ENCODE measurements around the gene ADTRP.

ADTRP gene

GRCh38 chr6:11754625-11755271 is 23.9 kb downstream of the ADTRP start:
- DNase-seq: no peak

DNA sequence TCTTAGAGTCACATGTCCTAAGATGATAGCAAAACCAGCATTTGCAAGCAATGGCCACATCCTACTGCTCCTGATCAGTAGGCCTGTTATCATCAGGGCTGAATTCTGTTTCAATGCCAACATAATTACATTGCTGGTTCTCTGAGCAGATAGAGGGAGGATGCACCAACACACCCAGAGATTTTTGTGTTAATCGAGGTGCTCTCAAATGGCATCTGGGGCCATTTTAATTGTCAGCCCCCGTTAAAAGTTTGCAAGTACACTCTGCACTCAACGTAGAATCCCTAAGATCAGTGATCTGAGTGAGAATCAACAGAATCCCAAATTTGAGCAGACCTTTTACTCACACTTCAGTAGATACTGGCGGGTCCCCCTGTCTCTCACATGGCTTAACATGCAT is 24.8 kb downstream of the ADTRP start:
- DNase-seq: no peak

GRCh38 chr6:11752360-11752759 is 26.2 kb downstream of the ADTRP start:
- DNase-seq: no peak

DNA sequence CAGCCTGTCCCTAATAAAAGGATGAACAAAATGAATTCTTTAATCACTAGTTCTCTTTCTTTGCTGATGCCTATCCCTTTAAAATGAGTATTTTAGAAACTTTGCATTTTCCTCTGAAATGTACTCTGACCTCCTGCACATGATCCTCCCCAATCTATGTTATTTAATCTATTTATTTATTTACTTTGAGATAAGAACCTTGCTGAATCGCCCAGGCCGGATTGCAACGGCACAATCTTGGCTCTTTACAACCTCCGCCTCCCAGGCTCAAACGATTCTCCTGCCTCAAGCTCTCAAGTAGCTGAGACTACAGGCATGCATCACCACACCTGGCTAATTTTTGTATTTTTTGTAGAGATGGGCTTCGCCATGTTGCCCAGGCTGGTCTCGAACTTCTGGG is 27.9 kb downstream of the ADTRP start:
- no peak for DNase-seq

- DNase-seq: peak; percentile 67 to 68
These were observed 29.9 kb downstream of the ADTRP start for GRCh38 chr6:11748591-11749210.

GRCh38 chr6:11747021-11747420 is 31.6 kb downstream of the ADTRP start:
- DNase-seq: no peak

GRCh38 chr6:11744753-11745152 is 33.9 kb downstream of the ADTRP start:
- peak; percentile 78 to 98 for DNase-seq

DNA sequence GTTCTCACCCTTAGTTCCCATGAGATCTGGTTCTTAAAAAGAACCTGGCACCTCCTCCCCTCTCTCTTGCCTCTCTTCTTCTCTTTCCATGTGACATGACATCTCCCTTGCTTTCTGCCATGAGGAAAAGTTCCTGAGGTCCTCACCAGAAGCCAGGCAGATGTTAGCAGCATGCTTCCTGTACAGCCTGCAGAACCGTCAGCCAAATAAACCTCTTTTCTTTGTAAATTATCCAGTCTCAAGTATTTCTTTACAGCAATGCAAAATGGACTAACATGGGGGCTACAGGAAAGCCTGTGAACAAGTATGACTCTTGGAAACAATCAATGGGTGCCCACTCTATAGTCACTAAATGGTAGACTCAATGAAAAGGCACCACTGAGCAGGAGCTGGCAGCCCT is 34.5 kb downstream of the ADTRP start:
- no peak for DNase-seq

DNA sequence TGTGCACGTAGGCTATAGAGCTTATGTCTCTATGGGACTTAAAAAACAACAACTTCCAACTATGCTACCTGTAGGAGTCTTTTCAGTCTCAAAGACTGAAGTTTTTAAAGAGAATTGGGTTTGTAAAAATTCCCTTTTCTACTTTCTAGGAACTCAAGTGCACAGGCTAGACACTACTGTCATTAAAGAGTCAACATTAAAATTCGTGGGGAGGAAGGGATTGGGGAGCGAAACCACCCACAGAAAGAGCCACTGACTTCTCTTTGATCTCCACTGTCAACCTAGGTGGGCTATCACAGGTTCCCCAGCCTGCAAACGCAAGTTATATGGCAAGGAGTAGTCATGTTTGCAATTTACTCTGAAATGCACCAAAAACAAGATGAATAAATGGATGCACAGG is 37.7 kb downstream of the ADTRP start:
- DNase-seq: no peak

GRCh38 chr6:11738661-11739375 is 39.8 kb downstream of the ADTRP start:
- peak; percentile 64 to 88 for DNase-seq

GRCh38 chr6:11738234-11738633 is 40.4 kb downstream of the ADTRP start:
- no peak for DNase-seq

DNA sequence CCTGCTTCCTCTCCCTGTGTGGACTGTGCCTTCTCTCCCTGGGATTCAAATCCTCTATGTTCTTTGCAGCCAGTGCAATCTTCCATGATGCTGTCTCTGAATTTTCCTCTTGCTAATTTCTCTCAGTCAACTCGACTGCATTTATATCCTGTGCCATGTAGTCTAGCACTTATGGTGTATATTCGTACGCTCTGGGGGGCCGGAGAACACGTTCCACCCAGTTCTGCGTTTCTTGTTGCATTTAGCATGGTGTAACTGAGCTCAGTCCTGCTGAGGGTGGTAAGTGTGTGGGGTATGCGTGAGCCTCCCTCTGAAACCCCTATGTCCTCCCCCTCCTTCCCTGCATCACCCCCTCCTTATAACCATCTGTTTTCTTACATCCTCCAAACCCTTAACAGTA is 42.0 kb downstream of the ADTRP start:
- DNase-seq: no peak

DNA sequence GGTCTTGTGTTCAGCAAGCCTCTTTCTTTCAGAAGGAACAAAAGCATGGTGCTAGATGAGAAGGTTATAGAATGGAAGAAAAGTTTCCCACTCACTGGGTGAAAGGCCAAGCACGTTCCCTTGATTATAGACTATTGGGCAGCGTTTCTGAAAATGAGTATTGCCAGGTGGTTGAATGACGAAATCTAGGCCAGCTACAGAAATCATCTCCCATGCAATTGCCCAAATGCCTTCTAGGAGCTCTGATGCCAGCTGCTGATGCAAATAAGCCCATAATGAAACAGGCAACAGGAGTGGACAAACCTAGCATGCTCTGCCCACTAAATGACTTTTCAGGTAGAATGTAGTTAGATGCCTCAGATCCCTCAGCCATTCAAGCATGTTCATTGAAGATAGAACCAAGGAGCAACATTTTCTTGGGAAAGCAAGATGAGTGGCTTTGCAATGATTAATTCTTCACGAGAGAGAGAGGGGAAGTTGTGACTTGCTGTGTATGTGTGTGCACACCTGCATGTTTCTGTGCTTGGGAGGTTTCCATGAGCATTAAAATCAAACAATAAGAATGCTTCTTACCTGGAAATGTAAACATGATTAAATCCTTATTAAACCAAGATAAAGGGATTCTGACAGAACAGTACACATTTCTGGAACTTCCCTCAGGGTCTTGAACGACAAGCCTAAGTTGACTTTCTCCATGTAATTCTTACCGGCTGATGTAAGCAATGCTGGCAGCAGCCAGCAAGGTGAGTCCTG is 43.6 kb downstream of the ADTRP start:
- no peak for DNase-seq

GRCh38 chr6:11732036-11732631 is 46.5 kb downstream of the ADTRP start:
- DNase-seq: peak; percentile 97 to 100

DNA sequence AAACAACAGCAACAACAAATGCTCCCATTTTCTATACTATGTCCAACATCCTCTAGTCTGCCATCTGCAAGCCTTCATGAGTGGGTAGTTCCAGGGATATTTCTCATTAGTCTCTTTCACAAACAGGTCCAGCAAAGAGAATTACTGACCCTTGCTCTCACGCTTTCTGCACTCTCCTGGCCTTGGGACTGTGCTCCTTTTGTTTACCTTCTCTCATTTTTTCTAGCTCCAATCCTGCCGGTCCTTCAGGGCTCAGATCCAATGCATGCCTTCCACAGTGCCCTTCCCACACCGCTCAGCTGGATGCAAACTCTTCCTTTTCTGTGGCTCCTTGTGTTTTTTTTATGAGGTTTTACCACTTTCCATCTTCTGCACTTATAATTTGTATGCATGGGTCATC is 47.2 kb downstream of the ADTRP start:
- peak in 1 of 2 donors; percentile 50 for DNase-seq

- DNase-seq: peak in 1 of 2 donors; percentile 53
These were observed 48.0 kb downstream of the ADTRP start for GRCh38 chr6:11730641-11731040.

DNA sequence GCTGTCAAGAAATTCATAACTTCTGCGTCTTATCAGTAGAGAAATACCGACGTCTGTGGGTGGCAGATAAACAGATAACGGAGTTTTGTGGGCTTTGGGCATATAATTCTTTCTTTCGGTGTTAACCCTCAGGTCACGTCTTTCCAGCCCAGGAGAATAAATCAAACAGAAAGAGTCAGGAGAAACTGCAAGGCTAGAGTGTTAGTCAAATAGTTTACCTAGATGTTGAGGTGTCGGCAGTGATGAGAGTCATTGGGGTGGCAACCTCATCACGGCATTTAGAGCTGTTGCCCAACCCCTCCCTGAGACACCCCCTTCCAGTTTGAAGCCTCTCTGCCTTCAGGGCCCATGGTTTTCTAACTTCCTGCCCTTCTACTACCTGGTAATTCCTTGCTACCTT is 49.5 kb downstream of the ADTRP start:
- no peak for DNase-seq

DNA sequence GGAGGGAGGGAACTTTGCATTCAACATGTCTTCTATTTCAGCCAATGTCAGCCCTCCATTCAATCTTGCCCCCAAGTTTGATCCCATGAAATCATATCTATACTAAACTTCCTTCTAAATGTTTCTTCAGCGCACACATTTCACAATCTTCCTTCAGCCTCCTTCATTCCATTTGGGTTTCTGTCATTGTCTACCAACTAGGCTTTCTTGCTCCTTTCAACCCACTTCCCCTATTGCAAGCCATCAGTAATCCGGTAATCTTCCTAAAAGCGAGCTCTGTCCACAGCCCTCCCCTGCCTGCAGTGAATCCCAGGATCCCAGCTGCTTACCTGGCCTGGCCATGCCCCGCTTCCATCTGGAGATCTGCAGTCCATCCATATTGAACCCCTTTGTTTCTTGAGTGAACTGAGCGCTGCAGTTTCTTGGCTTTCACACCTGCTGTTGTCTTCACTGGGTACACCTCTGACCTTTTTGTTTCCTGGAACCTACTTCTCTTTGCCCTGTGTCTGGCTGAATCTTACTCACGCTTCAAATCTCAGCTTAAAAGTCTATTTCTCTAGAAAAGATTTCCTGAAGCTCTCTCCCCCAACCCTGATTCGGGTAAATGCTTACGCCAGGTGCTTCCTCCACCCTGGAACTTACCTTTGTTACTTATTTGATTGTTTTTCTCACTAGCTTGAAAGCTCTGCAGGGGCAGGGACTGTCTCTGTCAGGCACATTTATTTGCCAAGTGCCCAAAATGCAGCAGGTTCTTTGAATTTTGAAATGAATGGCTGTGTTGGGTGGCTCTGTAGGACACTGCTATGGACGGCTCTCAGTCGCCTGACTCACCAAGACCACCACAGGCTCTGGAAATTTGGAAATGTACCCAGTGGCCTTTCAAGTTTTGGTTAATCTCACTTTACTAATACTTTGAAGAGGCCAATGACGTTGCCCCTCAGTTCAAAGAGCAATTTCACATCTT is 50.3 kb downstream of the ADTRP start:
- DNase-seq: peak; percentile 74 to 87

DNA sequence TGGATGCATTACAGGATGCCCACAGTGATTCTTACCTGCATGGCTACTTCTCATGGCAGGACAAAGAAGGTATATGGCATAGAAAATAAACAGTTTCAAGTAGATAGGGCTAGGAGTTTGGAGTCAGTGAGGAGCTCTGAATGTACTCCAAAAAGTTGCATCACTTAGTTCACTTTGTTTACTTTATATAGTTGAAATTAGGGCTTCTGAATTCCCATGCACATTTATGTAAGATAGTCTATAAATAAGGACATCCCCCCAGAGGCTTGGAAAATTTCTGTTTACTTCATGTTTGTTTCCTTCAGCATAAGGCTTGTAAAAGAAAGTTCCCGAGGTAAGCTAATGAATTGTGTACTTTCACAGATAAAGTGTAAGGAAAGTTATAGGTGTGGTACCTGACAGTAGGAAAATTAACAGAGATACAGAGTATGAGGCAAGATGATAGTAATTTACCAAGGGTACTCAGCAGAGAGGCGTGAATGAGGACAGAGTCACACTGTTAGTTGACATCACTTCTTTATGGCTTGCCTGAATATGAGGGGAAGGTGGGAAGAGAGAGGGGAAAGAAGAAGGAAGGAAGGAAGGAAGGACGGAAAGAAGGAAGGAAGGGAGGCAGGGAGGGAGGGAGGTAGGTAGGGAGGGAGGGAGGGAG is 51.1 kb downstream of the ADTRP start:
- peak in 1 of 2 donors; percentile 54 for DNase-seq

GRCh38 chr6:11724286-11724685 is 54.3 kb downstream of the ADTRP start:
- no peak for DNase-seq
